Subcutaneous abdominal adipose tissue (tissue), 5 donors: Measurements from ENCODE around the gene CCSER1.
A peak's percentile ranks its signal among the peaks of the same experiment; 100 is the strongest.

Experiments
- H3K27ac ChIP-seq: one replicate; pipeline ENCODE4 v1.7.0; 2013; ENCODE audit warnings: low read depth, mild to moderate bottlenecking, inconsistent platforms, low read length, moderate library complexity
- H3K27me3 ChIP-seq, 5 donors: one replicate each; pipeline ENCODE4 v1.7.0; 2013; ENCODE audit warnings: low read length in 5 of 5, inconsistent platforms in 1 of 5; ENCODE audit not compliant: control insufficient read depth in 5 of 5, insufficient read depth in 4 of 5
- H3K36me3 ChIP-seq, 5 donors: one replicate each; pipeline ENCODE4 v1.7.0; 2013; ENCODE audit warnings: low read length in 5 of 5; ENCODE audit not compliant: control insufficient read depth in 5 of 5, insufficient read depth in 5 of 5
- H3K4me1 ChIP-seq, 5 donors: one replicate each; pipeline ENCODE4 v1.7.0; 2013; ENCODE audit warnings: low read length in 5 of 5, mild to moderate bottlenecking in 3 of 5, moderate library complexity in 1 of 5; ENCODE audit not compliant: control insufficient read depth in 5 of 5, insufficient read depth in 5 of 5
- H3K4me3 ChIP-seq, 5 donors: one replicate each; pipeline ENCODE4 v1.7.0; 2013; ENCODE audit warnings: low read length in 5 of 5, low read depth in 1 of 5
- H3K9ac ChIP-seq, 5 donors: one replicate each; pipeline ENCODE4 v1.7.0; 2013; ENCODE audit warnings: low read length in 5 of 5, mild to moderate bottlenecking in 4 of 5, moderate library complexity in 3 of 5
- H3K9me3 ChIP-seq, 5 donors: one replicate each; pipeline ENCODE4 v1.7.0; 2013; ENCODE audit warnings: low read length in 5 of 5; ENCODE audit not compliant: control insufficient read depth in 5 of 5
- donor health status: healthy.
- donor health status: healthy.
- donor health status: healthy.
- donor health status: healthy.
- donor health status: healthy.

CCSER1 gene

GRCh38 chr4:90127223-90127705 lies at the start of gene CCSER1:
Gene CCSER1, plus strand, starts transcription at chr4:90127394.
- peaks cover 0 to 7% (median 4%) of the 10 kb centered on the region in 5 donors for H3K27me3 ChIP-seq
- no peaks in the 10 kb centered on the region for H3K36me3 ChIP-seq
- peak within 1 kb of the TSS; percentile 43 for H3K27ac ChIP-seq
- H3K4me3 ChIP-seq = peak within 1 kb of the TSS; percentile 73 to 85 (median 78)
- peak within 1 kb of the TSS in 4 of 5 donors; percentile 30 to 75 (median 67) for H3K9ac ChIP-seq
- no peaks in the 10 kb centered on the region for H3K9me3 ChIP-seq
- H3K4me1 ChIP-seq = peaks cover 0 to 23% (median 20%) of the 10 kb centered on the region in 5 donors

DNA sequence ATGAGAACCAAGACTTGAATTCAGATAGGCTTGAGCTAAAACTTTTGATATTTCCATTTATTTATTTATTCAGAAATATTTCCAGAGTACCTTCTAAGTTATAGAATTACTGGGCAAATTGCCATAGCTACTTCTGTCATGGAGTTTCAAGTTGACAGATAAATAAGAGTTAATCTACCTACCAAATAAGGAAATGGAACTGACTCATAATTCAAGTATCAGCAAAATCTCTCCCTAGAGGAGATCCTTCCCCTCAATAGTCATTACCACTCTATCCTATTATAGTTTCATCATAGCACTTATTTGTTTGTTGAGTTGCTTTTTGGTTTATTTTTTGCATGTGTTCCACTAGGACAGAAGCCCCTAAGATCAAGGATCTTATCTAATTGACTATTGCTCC lies 48.8 kb upstream of the CCSER1 start:
- no peaks in the 10 kb centered on the region for H3K36me3 ChIP-seq
- H3K4me3 ChIP-seq = no peak overlapping the region
- H3K27me3 ChIP-seq = no peaks in the 10 kb centered on the region
- peaks cover 0 to 6% (median 0%) of the 10 kb centered on the region in 5 donors for H3K4me1 ChIP-seq
- no peaks in the 10 kb centered on the region for H3K9me3 ChIP-seq
- H3K9ac ChIP-seq = no peak overlapping the region
- H3K27ac ChIP-seq = no peak overlapping the region

GRCh38 chr4:90080116-90080515 lies 47.1 kb upstream of the CCSER1 start:
- no peak overlapping the region for H3K9ac ChIP-seq
- H3K27ac ChIP-seq = no peak overlapping the region
- no peaks in the 10 kb centered on the region for H3K27me3 ChIP-seq
- H3K4me1 ChIP-seq = peaks cover 0 to 2% (median 0%) of the 10 kb centered on the region in 5 donors
- no peaks in the 10 kb centered on the region for H3K9me3 ChIP-seq
- H3K4me3 ChIP-seq = no peak overlapping the region
- H3K36me3 ChIP-seq = no peaks in the 10 kb centered on the region

- Histone ChIP-seq H3K9ac (no peak overlapping the region), H3K36me3 (no peaks in the 10 kb centered on the region), H3K27ac (no peak overlapping the region), H3K9me3 (no peaks in the 10 kb centered on the region), H3K4me3 (no peak overlapping the region), H3K4me1 (peaks cover 0 to 2% (median 0%) of the 10 kb centered on the region in 5 donors), H3K27me3 (no peaks in the 10 kb centered on the region)
These were observed 45.6 kb upstream of the CCSER1 start for GRCh38 chr4:90081432-90082144.

- Histone ChIP-seq H3K27ac (no peak overlapping the region), H3K27me3 (no peaks in the 10 kb centered on the region), H3K36me3 (no peaks in the 10 kb centered on the region), H3K9me3 (no peaks in the 10 kb centered on the region), H3K4me3 (no peak overlapping the region), H3K4me1 (peaks cover 0 to 2% (median 0%) of the 10 kb centered on the region in 5 donors), H3K9ac (no peak overlapping the region)
These were observed 44.7 kb upstream of the CCSER1 start for GRCh38 chr4:90082449-90082848.

DNA sequence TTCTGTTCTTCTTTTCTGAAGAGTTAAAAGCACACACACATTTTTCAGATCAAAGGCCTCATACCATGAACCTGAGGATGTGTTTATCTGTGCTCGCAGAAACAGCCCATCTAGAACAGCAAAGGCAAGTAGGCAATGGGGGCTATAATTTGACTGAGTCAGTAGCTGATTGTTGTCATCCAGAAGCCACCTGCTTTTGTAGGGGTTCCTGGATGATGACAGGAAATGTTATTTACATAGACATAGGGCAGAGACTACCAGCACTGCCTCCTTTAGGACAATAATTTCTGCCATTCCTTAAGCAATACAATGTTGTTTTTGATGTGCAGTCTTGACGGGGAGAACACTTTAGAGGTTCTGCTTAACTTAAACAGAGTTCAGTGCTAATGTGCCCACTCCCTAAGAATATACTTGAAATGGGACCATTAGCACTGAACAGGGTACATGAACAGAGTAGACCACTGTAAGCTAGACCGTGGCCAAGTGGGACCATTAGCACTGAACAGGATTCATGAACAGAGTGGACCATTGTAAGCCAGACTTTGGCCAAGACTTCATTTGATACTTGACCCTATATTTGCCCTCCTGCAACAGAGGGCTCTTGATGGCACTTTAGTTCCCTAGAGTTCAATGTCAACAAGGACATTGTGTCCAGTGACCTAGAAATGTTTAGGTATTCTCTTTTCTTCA lies 42.8 kb upstream of the CCSER1 start:
- Histone ChIP-seq H3K9me3 (peaks cover 0 to 2% (median 0%) of the 10 kb centered on the region in 5 donors), H3K4me1 (no peaks in the 10 kb centered on the region), H3K27me3 (no peaks in the 10 kb centered on the region), H3K36me3 (no peaks in the 10 kb centered on the region), H3K9ac (no peak overlapping the region), H3K4me3 (no peak overlapping the region), H3K27ac (no peak overlapping the region)

- Histone ChIP-seq H3K9ac (no peak overlapping the region), H3K27me3 (no peaks in the 10 kb centered on the region), H3K4me3 (no peak overlapping the region), H3K36me3 (no peaks in the 10 kb centered on the region), H3K9me3 (peaks cover 0 to 2% (median 0%) of the 10 kb centered on the region in 5 donors), H3K4me1 (no peaks in the 10 kb centered on the region), H3K27ac (no peak overlapping the region)
These were observed 42.3 kb upstream of the CCSER1 start for GRCh38 chr4:90084967-90085295.

GRCh38 chr4:90093526-90093925 lies 33.7 kb upstream of the CCSER1 start:
- Histone ChIP-seq H3K4me3 (no peak overlapping the region), H3K27me3 (no peaks in the 10 kb centered on the region), H3K9me3 (peaks cover 0 to 2% (median 0%) of the 10 kb centered on the region in 5 donors), H3K9ac (no peak overlapping the region), H3K27ac (no peak overlapping the region), H3K4me1 (no peaks in the 10 kb centered on the region), H3K36me3 (no peaks in the 10 kb centered on the region)

DNA sequence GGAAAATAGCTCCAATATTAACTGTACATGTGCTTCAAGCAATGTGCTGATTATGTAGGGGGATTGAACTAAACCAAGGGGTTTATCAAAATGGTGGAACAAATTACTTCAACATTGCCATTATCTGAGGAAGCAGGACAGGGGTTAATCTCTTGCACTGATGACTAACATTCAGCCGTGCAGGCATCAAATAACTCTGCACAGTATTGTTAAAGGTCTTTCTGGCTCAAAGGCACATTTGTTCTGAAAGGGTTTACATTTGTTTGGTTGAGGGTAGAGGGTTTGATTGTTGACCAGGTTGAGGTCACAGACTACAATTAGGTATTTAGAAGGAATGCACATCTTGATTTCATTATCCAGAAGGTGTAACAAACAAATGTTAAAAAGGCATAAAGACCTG lies 32.2 kb upstream of the CCSER1 start:
- Histone ChIP-seq H3K4me1 (no peaks in the 10 kb centered on the region), H3K27me3 (no peaks in the 10 kb centered on the region), H3K9ac (no peak overlapping the region), H3K36me3 (no peaks in the 10 kb centered on the region), H3K27ac (no peak overlapping the region), H3K9me3 (no peaks in the 10 kb centered on the region), H3K4me3 (no peak overlapping the region)

DNA sequence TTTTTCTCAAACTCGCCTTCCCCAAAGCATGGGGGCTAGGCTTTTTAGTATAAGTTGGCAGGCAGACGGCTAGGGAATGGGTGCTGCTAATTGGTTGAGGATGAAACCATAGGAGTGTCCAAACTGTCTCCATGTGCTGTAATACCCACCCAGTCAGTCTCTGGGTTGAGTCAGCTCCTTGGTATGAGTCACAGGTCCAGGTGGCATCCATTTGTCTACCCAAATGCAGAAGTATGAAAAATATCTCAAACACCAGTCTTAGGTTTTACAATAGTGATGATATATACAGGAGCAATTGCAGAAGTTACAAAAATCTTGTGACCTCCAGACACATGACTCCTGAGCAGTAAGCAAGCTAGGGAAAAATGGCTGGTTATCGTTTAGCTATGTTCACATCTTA lies 27.4 kb upstream of the CCSER1 start:
- Histone ChIP-seq H3K9ac (no peak overlapping the region), H3K36me3 (no peaks in the 10 kb centered on the region), H3K4me1 (no peaks in the 10 kb centered on the region), H3K9me3 (no peaks in the 10 kb centered on the region), H3K27me3 (no peaks in the 10 kb centered on the region), H3K4me3 (no peak overlapping the region), H3K27ac (no peak overlapping the region)
